Measurements from ENCODE around the gene MALT1.
"Not testable (repeated sequence)": the region's sequence is repeated elsewhere in the genome, so short reads cannot be mapped to it uniquely, and the experiment has no call there.

GRCh38 chr18:58776541-58776940 is 105.3 kb downstream of the MALT1 start:
- not testable (repeated sequence) for TF ChIP-seq CTCF (conservative IDR thresholded peaks at IDR 0.05 in 1 of 2, IDR thresholded peaks at IDR 0.05 in 1 of 2; ENCODE audit: low read depth in 1 of 2, low read length in 2 of 2); EZH2 (IDR thresholded peaks at IDR 0.05; ENCODE audit: low read length, missing control alignments)
